GM23338 (cell line): ENCODE results near the gene STAT5B. TPM values are rescaled to one million over a fixed set of nuclear protein-coding genes. Genes with fewer than 3 reads are reported as not detected.

Experiments
- ATAC-seq: fragments of 200-7000 bp; cut with Tn5 transposase; 3 replicates; pipeline ENCODE4 v1.9.1; 2020
- DNase-seq: peaks from one replicate; pipeline ENCODE4 v3.0.0-alpha.2; 2015; ENCODE audit warnings: low spot score
- H2AFZ ChIP-seq: fragments of 200-600 bp; sonication (generic); 2 replicates; pipeline ENCODE4 v1.8.0; 2016; ENCODE audit warnings: antibody characterized with exemption, mild to moderate bottlenecking, moderate library complexity
- H3F3A ChIP-seq: fragments of 200-600 bp; sonication (generic); replicated peaks from 2 replicates; pipeline ENCODE4 v1.8.0; 2017; ENCODE audit warnings: antibody characterized with exemption, mixed run types, low read depth
- H3K27ac ChIP-seq: fragments of 200-600 bp; sonication (generic); 2 replicates; pipeline ENCODE4 v1.6.1; 2016; ENCODE audit warnings: low read depth
- H3K27me3 ChIP-seq: fragments of 200-600 bp; sonication (generic); 2 replicates; pipeline ENCODE4 v1.8.0; 2016; ENCODE audit warnings: mild to moderate bottlenecking, mixed run types, moderate library complexity; ENCODE audit not compliant: insufficient read depth
- H3K36me3 ChIP-seq: fragments of 200-600 bp; sonication (generic); 2 replicates; pipeline ENCODE4 v1.8.0; 2016; ENCODE audit warnings: mild to moderate bottlenecking; ENCODE audit not compliant: insufficient read depth
- H3K4me1 ChIP-seq: fragments of 200-600 bp; sonication (generic); 2 replicates; pipeline ENCODE4 v1.8.0; 2016; ENCODE audit warnings: mild to moderate bottlenecking, moderate library complexity; ENCODE audit not compliant: insufficient read depth
- H3K4me2 ChIP-seq: fragments of 200-600 bp; sonication (generic); 2 replicates; pipeline ENCODE4 v1.7.1; 2017; ENCODE audit warnings: mixed run types
- H3K4me3 ChIP-seq: fragments of 200-600 bp; sonication (generic); 2 replicates; pipeline ENCODE4 v1.6.1; 2016; ENCODE audit warnings: mixed run types
- H3K79me2 ChIP-seq: fragments of 200-600 bp; sonication (generic); replicated peaks from 2 replicates; pipeline ENCODE4 v1.8.0; 2017; ENCODE audit warnings: mild to moderate bottlenecking; ENCODE audit not compliant: insufficient read depth
- H3K9me2 ChIP-seq: fragments of 200-600 bp; sonication (generic); 2 replicates; pipeline ENCODE4 v1.8.0; 2017; ENCODE audit not compliant: insufficient read depth
- H4K20me1 ChIP-seq: fragments of 200-600 bp; sonication (generic); replicated peaks from 2 replicates; pipeline ENCODE4 v1.8.0; 2017; ENCODE audit warnings: mild to moderate bottlenecking; ENCODE audit not compliant: insufficient read depth
- H3K27ac Mint-ChIP-seq: 2 replicates; pipeline ENCODE4 v1.8.0; 2020; ENCODE audit warnings: inconsistent platforms, mild to moderate bottlenecking, moderate library complexity, mixed read lengths
- H3K27me3 Mint-ChIP-seq: 3 replicates; pipeline ENCODE4 v1.8.0; 2022; ENCODE audit warnings: low read depth, mild to moderate bottlenecking, moderate library complexity, mixed read lengths, inconsistent platforms; ENCODE audit not compliant: insufficient read depth, poor library complexity
- H3K36me3 Mint-ChIP-seq: 3 replicates; pipeline ENCODE4 v1.8.0; 2021; ENCODE audit warnings: low read depth, mild to moderate bottlenecking, inconsistent platforms, moderate library complexity, mixed read lengths
- H3K4me1 Mint-ChIP-seq: 3 replicates; pipeline ENCODE4 v1.8.0; 2020; ENCODE audit warnings: mild to moderate bottlenecking, inconsistent platforms, mixed read lengths
- H3K4me3 Mint-ChIP-seq: 3 replicates; pipeline ENCODE4 v1.8.0; 2021; ENCODE audit warnings: moderate library complexity, mild to moderate bottlenecking, inconsistent platforms, mixed read lengths
- H3K9me3 Mint-ChIP-seq: 3 replicates; pipeline ENCODE4 v1.8.0; 2020; ENCODE audit warnings: moderate library complexity, mild to moderate bottlenecking, inconsistent platforms, mixed read lengths
- CREB1 ChIP-seq: fragments of 250-450 bp; sonication (Bioruptor Pico); IDR thresholded peaks from 2 replicates; pipeline ENCODE4 v1.5.0; 2020; ENCODE audit warnings: low read depth, mild to moderate bottlenecking, moderate library complexity
- ETS1 ChIP-seq: IDR thresholded peaks from 2 replicates; pipeline ENCODE4 v1.6.1; 2016; ENCODE audit warnings: antibody characterized with exemption
- EZH2 ChIP-seq: fragments of 200-600 bp; sonication (generic); IDR thresholded peaks from one replicate; pipeline ENCODE4 v1.8.0; 2017; ENCODE audit warnings: antibody characterized with exemption, mild to moderate bottlenecking, low read depth; ENCODE audit not compliant: unreplicated experiment
- EZH2phosphoT487 ChIP-seq: fragments of 200-600 bp; sonication (generic); IDR thresholded peaks from one replicate; pipeline ENCODE4 v1.8.1; 2018; ENCODE audit warnings: antibody characterized with exemption; ENCODE audit not compliant: unreplicated experiment
- JUNB ChIP-seq: IDR thresholded peaks from one replicate; pipeline ENCODE4 v1.6.1; 2016; ENCODE audit warnings: antibody characterized with exemption; ENCODE audit not compliant: unreplicated experiment
- REST ChIP-seq: IDR thresholded peaks from one replicate; pipeline ENCODE4 v1.6.1; 2018; ENCODE audit warnings: antibody characterized with exemption; ENCODE audit not compliant: unreplicated experiment
- STAT1 ChIP-seq: IDR thresholded peaks from one replicate; pipeline ENCODE4 v1.6.1; 2016; ENCODE audit warnings: antibody characterized with exemption; ENCODE audit not compliant: unreplicated experiment
- ZNF114 ChIP-seq: fragments of 250-450 bp; sonication (Bioruptor Pico); IDR thresholded peaks from 2 replicates; pipeline ENCODE4 v1.5.0; 2020; ENCODE audit warnings: mild to moderate bottlenecking, moderate library complexity
- ZNF331 ChIP-seq: fragments of 250-450 bp; sonication (Bioruptor Pico); IDR thresholded peaks from 2 replicates; pipeline ENCODE4 v1.5.0; 2020; ENCODE audit warnings: low read depth, mild to moderate bottlenecking, moderate library complexity
- polyA plus RNA-seq: library from polyadenylated mRNA; unstranded; fragments of >200 nt; fragmentation: Nextera tagmentation; extraction: Ambion mirVana; gene quantifications from 2 replicates; pipeline ENCODE4 v1.2.1, GENCODE V29; 2016
- total RNA-seq: library from RNA; depleted of rRNA; stranded (reverse); fragments of >200 nt; shearing (Covaris generic); gene quantifications from 2 replicates; pipeline ENCODE4 v1.2.3, GENCODE V29; 2014
- TF ChIP-seq, protein P1 (sequence below), 2 experiments: fragments of 200-600 bp in 1 of 2; sonication (generic) in 1 of 2; conservative IDR thresholded peaks; 2 replicates each; pipeline versions ENCODE4 v1.5.1 to v1.6.1; 2016 to 2017; ENCODE audit warnings: antibody characterized with exemption in 2 of 2, low read depth in 2 of 2, mild to moderate bottlenecking in 2 of 2, moderate library complexity in 1 of 2
- TF ChIP-seq, protein P2 (sequence below): fragments of 250-450 bp; sonication (Bioruptor Pico); IDR thresholded peaks from 2 replicates; pipeline ENCODE4 v1.5.0; 2020; ENCODE audit warnings: mild to moderate bottlenecking, moderate library complexity

Gene STAT5B
- total and polyA plus RNA-seq, 2 experiments from 2014 or later, result 13.9 to 60.5 TPM

DNA sequence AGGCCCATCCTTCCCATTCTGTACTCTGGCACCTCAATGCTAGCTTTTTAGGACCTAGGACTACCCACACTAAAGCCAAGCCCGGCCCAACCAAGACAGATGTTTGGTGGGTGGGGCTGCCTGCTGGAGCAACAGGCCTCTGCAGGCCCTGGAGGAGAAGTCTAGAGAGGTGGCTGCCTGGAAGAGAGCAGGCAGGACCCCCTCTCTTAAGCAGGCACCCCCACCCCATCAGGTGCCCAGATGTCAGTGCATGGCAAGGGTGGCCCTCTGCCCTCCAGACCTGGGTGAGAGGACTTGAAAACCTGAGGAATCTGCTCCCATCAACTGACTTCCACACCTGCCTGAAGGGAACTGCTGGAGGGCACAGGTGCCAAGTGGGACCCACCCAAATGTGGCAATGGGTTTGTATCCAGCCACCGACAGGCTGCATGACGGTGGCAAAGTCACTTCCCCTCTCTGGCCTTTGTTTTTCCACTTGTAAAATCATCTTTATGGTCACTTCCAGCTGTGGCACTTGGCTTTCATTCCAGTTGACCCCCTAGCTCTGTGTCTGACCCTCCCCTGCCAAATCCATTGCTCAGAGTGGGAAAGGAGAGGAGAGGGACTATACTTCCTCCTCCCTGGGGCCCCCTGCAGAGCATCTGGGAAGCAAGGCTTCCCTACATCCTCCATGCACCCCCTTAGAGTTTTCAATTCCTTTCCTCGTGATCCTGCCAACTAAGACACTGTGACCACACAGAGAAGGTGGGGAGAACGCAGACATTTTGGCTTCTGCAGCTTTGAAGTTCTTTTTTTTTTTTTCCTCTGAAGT is 10.4 kb upstream of the STAT5B start (continued):
- TF ChIP-seq REST (no peak), STAT1 (no peak), ZNF331 (CRISPR knock-in tag) (no peak), ZNF114 (no peak), EZH2phosphoT487 (no peak), ETS1 (no peak), JUNB (no peak), CREB1 (CRISPR knock-in tag) (no peak)
- TF ChIP-seq, protein P1, sequence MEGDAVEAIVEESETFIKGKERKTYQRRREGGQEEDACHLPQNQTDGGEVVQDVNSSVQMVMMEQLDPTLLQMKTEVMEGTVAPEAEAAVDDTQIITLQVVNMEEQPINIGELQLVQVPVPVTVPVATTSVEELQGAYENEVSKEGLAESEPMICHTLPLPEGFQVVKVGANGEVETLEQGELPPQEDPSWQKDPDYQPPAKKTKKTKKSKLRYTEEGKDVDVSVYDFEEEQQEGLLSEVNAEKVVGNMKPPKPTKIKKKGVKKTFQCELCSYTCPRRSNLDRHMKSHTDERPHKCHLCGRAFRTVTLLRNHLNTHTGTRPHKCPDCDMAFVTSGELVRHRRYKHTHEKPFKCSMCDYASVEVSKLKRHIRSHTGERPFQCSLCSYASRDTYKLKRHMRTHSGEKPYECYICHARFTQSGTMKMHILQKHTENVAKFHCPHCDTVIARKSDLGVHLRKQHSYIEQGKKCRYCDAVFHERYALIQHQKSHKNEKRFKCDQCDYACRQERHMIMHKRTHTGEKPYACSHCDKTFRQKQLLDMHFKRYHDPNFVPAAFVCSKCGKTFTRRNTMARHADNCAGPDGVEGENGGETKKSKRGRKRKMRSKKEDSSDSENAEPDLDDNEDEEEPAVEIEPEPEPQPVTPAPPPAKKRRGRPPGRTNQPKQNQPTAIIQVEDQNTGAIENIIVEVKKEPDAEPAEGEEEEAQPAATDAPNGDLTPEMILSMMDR (conservative IDR thresholded peaks at IDR 0.05; ENCODE audit: low read depth in 2 of 2), result no peak

- no peaks in the 10 kb centered on the region for H3K9me2 ChIP-seq
- Mint-ChIP-seq H3K27ac (no peak overlapping the region; the same call in 1 of the 2 replicates), H3K36me3 (no peaks in the 10 kb centered on the region)
- TF ChIP-seq CREB1 (CRISPR knock-in tag) (no peak), EZH2 (no peak), ZNF331 (CRISPR knock-in tag) (no peak)
- TF ChIP-seq, protein P2, sequence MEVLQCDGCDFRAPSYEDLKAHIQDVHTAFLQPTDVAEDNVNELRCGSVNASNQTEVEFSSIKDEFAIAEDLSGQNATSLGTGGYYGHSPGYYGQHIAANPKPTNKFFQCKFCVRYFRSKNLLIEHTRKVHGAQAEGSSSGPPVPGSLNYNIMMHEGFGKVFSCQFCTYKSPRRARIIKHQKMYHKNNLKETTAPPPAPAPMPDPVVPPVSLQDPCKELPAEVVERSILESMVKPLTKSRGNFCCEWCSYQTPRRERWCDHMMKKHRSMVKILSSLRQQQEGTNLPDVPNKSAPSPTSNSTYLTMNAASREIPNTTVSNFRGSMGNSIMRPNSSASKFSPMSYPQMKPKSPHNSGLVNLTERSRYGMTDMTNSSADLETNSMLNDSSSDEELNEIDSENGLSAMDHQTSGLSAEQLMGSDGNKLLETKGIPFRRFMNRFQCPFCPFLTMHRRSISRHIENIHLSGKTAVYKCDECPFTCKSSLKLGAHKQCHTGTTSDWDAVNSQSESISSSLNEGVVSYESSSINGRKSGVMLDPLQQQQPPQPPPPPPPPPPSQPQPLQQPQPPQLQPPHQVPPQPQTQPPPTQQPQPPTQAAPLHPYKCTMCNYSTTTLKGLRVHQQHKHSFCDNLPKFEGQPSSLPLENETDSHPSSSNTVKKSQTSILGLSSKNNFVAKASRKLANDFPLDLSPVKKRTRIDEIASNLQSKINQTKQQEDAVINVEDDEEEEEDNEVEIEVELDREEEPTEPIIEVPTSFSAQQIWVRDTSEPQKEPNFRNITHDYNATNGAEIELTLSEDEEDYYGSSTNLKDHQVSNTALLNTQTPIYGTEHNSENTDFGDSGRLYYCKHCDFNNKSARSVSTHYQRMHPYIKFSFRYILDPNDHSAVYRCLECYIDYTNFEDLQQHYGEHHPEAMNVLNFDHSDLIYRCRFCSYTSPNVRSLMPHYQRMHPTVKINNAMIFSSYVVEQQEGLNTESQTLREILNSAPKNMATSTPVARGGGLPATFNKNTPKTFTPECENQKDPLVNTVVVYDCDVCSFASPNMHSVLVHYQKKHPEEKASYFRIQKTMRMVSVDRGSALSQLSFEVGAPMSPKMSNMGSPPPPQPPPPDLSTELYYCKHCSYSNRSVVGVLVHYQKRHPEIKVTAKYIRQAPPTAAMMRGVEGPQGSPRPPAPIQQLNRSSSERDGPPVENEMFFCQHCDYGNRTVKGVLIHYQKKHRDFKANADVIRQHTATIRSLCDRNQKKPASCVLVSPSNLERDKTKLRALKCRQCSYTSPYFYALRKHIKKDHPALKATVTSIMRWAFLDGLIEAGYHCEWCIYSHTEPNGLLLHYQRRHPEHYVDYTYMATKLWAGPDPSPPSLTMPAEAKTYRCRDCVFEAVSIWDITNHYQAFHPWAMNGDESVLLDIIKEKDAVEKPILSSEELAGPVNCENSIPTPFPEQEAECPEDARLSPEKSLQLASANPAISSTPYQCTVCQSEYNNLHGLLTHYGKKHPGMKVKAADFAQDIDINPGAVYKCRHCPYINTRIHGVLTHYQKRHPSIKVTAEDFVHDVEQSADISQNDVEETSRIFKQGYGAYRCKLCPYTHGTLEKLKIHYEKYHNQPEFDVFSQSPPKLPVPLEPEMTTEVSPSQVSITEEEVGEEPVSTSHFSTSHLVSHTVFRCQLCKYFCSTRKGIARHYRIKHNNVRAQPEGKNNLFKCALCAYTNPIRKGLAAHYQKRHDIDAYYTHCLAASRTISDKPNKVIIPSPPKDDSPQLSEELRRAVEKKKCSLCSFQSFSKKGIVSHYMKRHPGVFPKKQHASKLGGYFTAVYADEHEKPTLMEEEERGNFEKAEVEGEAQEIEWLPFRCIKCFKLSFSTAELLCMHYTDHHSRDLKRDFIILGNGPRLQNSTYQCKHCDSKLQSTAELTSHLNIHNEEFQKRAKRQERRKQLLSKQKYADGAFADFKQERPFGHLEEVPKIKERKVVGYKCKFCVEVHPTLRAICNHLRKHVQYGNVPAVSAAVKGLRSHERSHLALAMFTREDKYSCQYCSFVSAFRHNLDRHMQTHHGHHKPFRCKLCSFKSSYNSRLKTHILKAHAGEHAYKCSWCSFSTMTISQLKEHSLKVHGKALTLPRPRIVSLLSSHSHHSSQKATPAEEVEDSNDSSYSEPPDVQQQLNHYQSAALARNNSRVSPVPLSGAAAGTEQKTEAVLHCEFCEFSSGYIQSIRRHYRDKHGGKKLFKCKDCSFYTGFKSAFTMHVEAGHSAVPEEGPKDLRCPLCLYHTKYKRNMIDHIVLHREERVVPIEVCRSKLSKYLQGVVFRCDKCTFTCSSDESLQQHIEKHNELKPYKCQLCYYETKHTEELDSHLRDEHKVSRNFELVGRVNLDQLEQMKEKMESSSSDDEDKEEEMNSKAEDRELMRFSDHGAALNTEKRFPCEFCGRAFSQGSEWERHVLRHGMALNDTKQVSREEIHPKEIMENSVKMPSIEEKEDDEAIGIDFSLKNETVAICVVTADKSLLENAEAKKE (CRISPR knock-in tag), result no peak
Measured at GRCh38 chr17:42285346-42286050, 9.3 kb upstream of the STAT5B start.

More at GRCh38 chr17:42285346-42286050, 9.3 kb upstream of the STAT5B start:
- H3K27me3 Mint-ChIP-seq, result peaks cover 35% of the 10 kb centered on the region
- H3K4me3 ChIP-seq, result no peak overlapping the region
- H2AFZ ChIP-seq, result no peak overlapping the region
- H3K4me1 ChIP-seq, result peaks cover 13% of the 10 kb centered on the region
- no peak overlapping the region for H3K4me3 Mint-ChIP-seq
- H3K4me2 ChIP-seq, result no peak overlapping the region
- peaks cover 39% of the 10 kb centered on the region for H3K27me3 ChIP-seq
- peaks cover 29% of the 10 kb centered on the region for H3K4me1 Mint-ChIP-seq
- no peak for DNase-seq
- no peaks in the 10 kb centered on the region for H3K36me3 ChIP-seq
- no peak for ATAC-seq
- no peaks in the 10 kb centered on the region for H3K9me3 Mint-ChIP-seq
- no peaks in the 10 kb centered on the region for H3K79me2 ChIP-seq
- peaks cover 9% of the 10 kb centered on the region; the same call in 1 of the 2 replicates for H3F3A ChIP-seq
- H4K20me1 ChIP-seq, result no peaks in the 10 kb centered on the region
- no peak overlapping the region for H3K27ac ChIP-seq
